Measurements from ENCODE around the gene BDNF. TPM values are rescaled to one million over a fixed set of nuclear protein-coding genes. Genes with fewer than 3 reads are reported as not detected.
A peak's percentile ranks its signal among the peaks of the same experiment; 100 is the strongest.

Gene BDNF
- polyA plus RNA-seq, 1 donor (not counting 4 experiments of a cell fraction or from before 2014, with no cell fraction given), result 0.35 TPM

DNA sequence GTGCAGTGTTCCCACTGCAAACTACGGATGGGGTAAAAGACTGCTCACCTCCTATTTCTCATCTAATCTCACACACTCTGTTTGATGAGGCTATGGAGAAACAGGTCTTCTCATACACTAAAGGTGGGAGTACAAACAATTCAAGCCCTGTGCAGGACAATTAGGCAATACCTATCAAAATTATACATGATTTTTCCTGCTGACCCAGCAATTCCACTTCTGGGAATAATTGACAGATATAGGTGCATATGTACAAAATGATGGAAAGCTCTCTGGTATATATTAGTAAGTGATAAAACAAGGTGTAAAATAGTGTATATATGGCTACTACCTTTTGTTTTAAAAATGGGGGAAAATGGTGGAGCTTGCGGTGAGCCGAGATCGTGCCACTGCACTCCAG is 23.1 kb downstream of the BDNF start:
- H3K27ac ChIP-seq (ENCODE audit: control insufficient read depth, insufficient read depth, low read length), result no peak overlapping the region
- H3K4me3 ChIP-seq (ENCODE audit: control insufficient read depth in 2 of 3, extremely low read depth in 1 of 3, insufficient read depth in 2 of 3, low read depth in 1 of 3, low read length in 3 of 3), result no peak overlapping the region
- H3K79me2 ChIP-seq (ENCODE audit: control insufficient read depth, insufficient read depth, low read length), result no peaks in the 10 kb centered on the region
- DNase-seq (ENCODE audit: low read depth, low spot score) (no peak), FAIRE-seq (no peak)
- H3K4me2 ChIP-seq (ENCODE audit: control insufficient read depth, extremely low read depth, insufficient read depth, low read depth, low read length), result no peak overlapping the region
- H3K27me3 ChIP-seq (ENCODE audit: control insufficient read depth, extremely low read depth, insufficient read depth, low read length), result no peaks in the 10 kb centered on the region
- no peak overlapping the region for H2AFZ ChIP-seq (ENCODE audit: control insufficient read depth, low read length)
- no peak for TF ChIP-seq EZH2 (IDR thresholded peaks at IDR 0.05; ENCODE audit: low read length)
- TF ChIP-seq, protein P1, sequence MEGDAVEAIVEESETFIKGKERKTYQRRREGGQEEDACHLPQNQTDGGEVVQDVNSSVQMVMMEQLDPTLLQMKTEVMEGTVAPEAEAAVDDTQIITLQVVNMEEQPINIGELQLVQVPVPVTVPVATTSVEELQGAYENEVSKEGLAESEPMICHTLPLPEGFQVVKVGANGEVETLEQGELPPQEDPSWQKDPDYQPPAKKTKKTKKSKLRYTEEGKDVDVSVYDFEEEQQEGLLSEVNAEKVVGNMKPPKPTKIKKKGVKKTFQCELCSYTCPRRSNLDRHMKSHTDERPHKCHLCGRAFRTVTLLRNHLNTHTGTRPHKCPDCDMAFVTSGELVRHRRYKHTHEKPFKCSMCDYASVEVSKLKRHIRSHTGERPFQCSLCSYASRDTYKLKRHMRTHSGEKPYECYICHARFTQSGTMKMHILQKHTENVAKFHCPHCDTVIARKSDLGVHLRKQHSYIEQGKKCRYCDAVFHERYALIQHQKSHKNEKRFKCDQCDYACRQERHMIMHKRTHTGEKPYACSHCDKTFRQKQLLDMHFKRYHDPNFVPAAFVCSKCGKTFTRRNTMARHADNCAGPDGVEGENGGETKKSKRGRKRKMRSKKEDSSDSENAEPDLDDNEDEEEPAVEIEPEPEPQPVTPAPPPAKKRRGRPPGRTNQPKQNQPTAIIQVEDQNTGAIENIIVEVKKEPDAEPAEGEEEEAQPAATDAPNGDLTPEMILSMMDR (optimal IDR thresholded peaks at IDR 0.05 in 1 of 3, IDR thresholded peaks at IDR 0.05 in 1 of 3, conservative IDR thresholded peaks at IDR 0.05 in 1 of 3; ENCODE audit: extremely low read depth in 1 of 3, insufficient read depth in 2 of 3, low read length in 3 of 3), result no peak
- dilution Hi-C loops (cut with MboI; ENCODE audit: extremely low pct_ligation_motif_present, low sequenced_read_pairs), result no loop called here
- no peaks in the 10 kb centered on the region for H3K9me3 ChIP-seq (ENCODE audit: control insufficient read depth, low read depth, low read length)
- no peaks in the 10 kb centered on the region for H3K36me3 ChIP-seq (ENCODE audit: control insufficient read depth in 2 of 2, extremely low read depth in 1 of 2, insufficient read depth in 2 of 2, low read length in 2 of 2)
- no peaks in the 10 kb centered on the region for H3K9me1 ChIP-seq (ENCODE audit: control insufficient read depth, extremely low read depth, insufficient read depth, low read length)
- H3K4me1 ChIP-seq (ENCODE audit: control insufficient read depth, extremely low read depth, insufficient read depth, low read length), result peaks cover 18% of the 10 kb centered on the region
- no peaks in the 10 kb centered on the region for H4K20me1 ChIP-seq (ENCODE audit: control insufficient read depth, extremely low read depth, insufficient read depth, low read length)
- no peak overlapping the region for H3K9ac ChIP-seq (ENCODE audit: control insufficient read depth, extremely low read depth, insufficient read depth, low read length)

DNA sequence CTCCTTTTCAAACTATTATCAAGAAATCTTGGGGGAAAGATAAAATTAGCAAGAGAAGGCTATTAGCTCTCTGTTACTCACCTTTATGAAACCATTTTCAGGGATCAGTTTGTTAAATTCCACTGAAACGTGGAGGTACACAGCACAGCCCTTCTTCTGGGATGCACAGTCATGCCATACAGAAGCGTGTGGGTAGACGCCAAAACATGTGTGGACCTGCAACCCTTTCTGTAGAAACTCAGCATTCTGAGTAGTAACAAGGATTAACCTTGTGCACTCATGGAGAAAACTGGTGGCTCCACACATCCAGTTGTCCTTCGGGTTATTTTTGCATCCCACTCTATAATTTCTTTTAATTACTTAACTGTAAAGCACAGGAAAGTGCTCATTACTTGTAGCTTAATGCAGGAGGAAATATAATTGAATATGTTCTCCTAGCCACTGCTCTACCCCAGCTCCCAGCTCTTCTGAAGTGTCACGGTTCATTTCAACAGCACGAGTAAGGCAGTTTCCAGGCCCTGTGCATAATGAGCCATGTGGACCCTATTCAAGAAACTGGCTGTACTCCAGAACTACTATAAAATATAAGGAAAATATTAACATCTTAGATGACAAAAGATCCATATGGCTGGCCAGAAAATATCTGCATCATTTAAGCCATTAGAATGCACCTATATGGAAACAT is 26.1 kb downstream of the BDNF start:
- dilution Hi-C loops (cut with MboI; ENCODE audit: extremely low pct_ligation_motif_present, low sequenced_read_pairs), result no loop called here
- Histone ChIP-seq H4K20me1 (ENCODE audit: control insufficient read depth, extremely low read depth, insufficient read depth, low read length) (no peaks in the 10 kb centered on the region), H3K9me3 (ENCODE audit: control insufficient read depth, low read depth, low read length) (no peaks in the 10 kb centered on the region), H3K4me1 (ENCODE audit: control insufficient read depth, extremely low read depth, insufficient read depth, low read length) (peaks cover 18% of the 10 kb centered on the region), H3K4me2 (ENCODE audit: control insufficient read depth, extremely low read depth, insufficient read depth, low read depth, low read length) (peak overlapping the region; percentile 22), H3K27ac (ENCODE audit: control insufficient read depth, insufficient read depth, low read length) (peak overlapping the region; percentile 16), H2AFZ (ENCODE audit: control insufficient read depth, low read length) (no peak overlapping the region), H3K4me3 (ENCODE audit: control insufficient read depth in 2 of 3, extremely low read depth in 1 of 3, insufficient read depth in 2 of 3, low read depth in 1 of 3, low read length in 3 of 3) (no peak overlapping the region), H3K9me1 (ENCODE audit: control insufficient read depth, extremely low read depth, insufficient read depth, low read length) (no peaks in the 10 kb centered on the region), H3K79me2 (ENCODE audit: control insufficient read depth, insufficient read depth, low read length) (no peaks in the 10 kb centered on the region), H3K9ac (ENCODE audit: control insufficient read depth, extremely low read depth, insufficient read depth, low read length) (no peak overlapping the region), H3K27me3 (ENCODE audit: control insufficient read depth, extremely low read depth, insufficient read depth, low read length) (no peaks in the 10 kb centered on the region), H3K36me3 (ENCODE audit: control insufficient read depth in 2 of 2, extremely low read depth in 1 of 2, insufficient read depth in 2 of 2, low read length in 2 of 2) (no peaks in the 10 kb centered on the region)
- FAIRE-seq, result peak; percentile 91
- DNase-seq (ENCODE audit: low read depth, low spot score), result peak; percentile 49
- TF ChIP-seq, protein P1 (optimal IDR thresholded peaks at IDR 0.05 in 1 of 3, IDR thresholded peaks at IDR 0.05 in 1 of 3, conservative IDR thresholded peaks at IDR 0.05 in 1 of 3; ENCODE audit: extremely low read depth in 1 of 3, insufficient read depth in 2 of 3, low read length in 3 of 3), result no peak
- no peak for TF ChIP-seq EZH2 (IDR thresholded peaks at IDR 0.05; ENCODE audit: low read length)
